ENCODE measurements around the gene CNNM2.

The CNNM2 gene

DNA sequence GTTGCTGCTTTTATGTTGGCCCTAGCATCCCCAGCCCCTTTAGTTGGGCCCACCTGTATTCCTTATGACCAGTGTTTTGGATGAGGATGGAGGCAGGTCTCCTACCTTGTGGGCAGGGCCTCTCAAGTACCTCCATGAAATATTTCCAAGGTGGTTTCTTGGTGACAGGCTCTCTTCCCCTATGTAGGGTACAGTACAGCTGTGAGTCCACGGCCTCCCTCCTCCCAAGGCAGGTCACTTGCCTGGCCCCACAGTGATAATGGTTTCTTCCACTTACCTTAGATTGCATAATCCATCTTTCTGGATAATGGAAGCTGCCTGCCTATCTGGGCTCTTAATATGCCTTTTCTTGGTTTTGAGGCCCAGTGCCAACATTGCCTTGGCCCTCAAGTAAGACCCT, 164.6 kb downstream of the CNNM2 start:
- Histone ChIP-seq H3K9ac (ENCODE audit: low read depth, low read length, poor library complexity, severe bottlenecking) (no peak overlapping the region), H3K36me3 (ENCODE audit: insufficient read depth, low read length) (peaks cover 47% of the 10 kb centered on the region; the same call in 1 of the 2 replicates), H3K79me2 (ENCODE audit: insufficient read depth, low read length) (no peaks in the 10 kb centered on the region), H3K9me2 (replicated peaks; ENCODE audit: low read depth, low read length) (no peaks in the 10 kb centered on the region), H3K27me3 (ENCODE audit: insufficient read depth, low read length, poor library complexity, severe bottlenecking) (no peaks in the 10 kb centered on the region), H3K9me3 (ENCODE audit: insufficient read depth, low read depth, low read length) (no peaks in the 10 kb centered on the region), H3F3A (ENCODE audit: low read depth) (no peaks in the 10 kb centered on the region; the same call in 1 of the 2 replicates), H3K4me2 (ENCODE audit: low read depth, low read length, poor library complexity, severe bottlenecking) (no peak overlapping the region), H4K20me1 (ENCODE audit: insufficient read depth, low read length, poor library complexity, severe bottlenecking) (no peaks in the 10 kb centered on the region), H3K4me3 (ENCODE audit: low read length, poor library complexity, severe bottlenecking) (no peak overlapping the region), H3K4me1 (ENCODE audit: insufficient read depth, low read length, poor library complexity, severe bottlenecking) (no peaks in the 10 kb centered on the region), H2AFZ (ENCODE audit: low read length) (no peak overlapping the region)
- TF ChIP-seq, protein P1, sequence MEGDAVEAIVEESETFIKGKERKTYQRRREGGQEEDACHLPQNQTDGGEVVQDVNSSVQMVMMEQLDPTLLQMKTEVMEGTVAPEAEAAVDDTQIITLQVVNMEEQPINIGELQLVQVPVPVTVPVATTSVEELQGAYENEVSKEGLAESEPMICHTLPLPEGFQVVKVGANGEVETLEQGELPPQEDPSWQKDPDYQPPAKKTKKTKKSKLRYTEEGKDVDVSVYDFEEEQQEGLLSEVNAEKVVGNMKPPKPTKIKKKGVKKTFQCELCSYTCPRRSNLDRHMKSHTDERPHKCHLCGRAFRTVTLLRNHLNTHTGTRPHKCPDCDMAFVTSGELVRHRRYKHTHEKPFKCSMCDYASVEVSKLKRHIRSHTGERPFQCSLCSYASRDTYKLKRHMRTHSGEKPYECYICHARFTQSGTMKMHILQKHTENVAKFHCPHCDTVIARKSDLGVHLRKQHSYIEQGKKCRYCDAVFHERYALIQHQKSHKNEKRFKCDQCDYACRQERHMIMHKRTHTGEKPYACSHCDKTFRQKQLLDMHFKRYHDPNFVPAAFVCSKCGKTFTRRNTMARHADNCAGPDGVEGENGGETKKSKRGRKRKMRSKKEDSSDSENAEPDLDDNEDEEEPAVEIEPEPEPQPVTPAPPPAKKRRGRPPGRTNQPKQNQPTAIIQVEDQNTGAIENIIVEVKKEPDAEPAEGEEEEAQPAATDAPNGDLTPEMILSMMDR (conservative IDR thresholded peaks at IDR 0.05; ENCODE audit: low read length), result no peak
- TF ChIP-seq EZH2phosphoT487 (IDR thresholded peaks at IDR 0.05; ENCODE audit: borderline replicate concordance), result no peak

DNA sequence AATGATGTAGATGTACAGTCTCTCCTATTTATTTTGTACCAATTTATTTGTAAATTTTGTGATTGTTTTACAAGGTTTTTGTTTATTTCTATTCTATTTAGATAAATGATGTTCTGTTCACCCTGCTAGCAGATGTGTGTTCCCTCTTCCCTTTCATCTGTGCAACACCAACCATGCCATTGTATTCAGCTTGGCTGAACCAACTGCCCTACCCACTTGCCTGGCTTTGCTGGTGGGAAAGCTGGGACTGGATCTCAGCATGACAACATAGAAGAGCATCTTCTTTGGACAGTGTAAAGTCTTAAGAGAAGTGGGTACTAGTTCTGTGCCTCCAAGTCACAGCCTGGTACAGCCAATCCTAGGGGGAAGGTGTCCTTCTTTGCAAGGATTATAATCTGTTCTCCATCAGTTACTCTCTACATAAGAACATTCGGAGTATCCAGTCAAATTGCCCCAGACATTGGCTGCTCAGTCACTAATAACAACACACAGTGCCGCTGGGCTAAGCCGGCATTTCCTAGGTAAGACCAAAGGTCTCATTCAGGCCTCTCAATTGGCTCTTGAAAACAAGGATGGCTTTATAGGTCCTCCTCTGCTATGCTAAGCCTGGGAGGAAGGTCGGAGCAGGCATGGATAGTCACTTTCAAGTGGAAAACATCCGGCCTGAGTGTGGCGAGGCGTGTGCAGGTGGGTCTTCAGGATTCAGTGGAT, 165.3 kb downstream of the CNNM2 start:
- no peaks in the 10 kb centered on the region for H3K9me3 ChIP-seq (ENCODE audit: insufficient read depth, low read depth, low read length)
- H3F3A ChIP-seq (ENCODE audit: low read depth), result no peaks in the 10 kb centered on the region; the same call in 1 of the 2 replicates
- TF ChIP-seq, protein P1 (conservative IDR thresholded peaks at IDR 0.05; ENCODE audit: low read length), result no peak
- no peak overlapping the region for H3K4me2 ChIP-seq (ENCODE audit: low read depth, low read length, poor library complexity, severe bottlenecking)
- H3K9me2 ChIP-seq (replicated peaks; ENCODE audit: low read depth, low read length), result no peaks in the 10 kb centered on the region
- no peaks in the 10 kb centered on the region for H4K20me1 ChIP-seq (ENCODE audit: insufficient read depth, low read length, poor library complexity, severe bottlenecking)
- H3K79me2 ChIP-seq (ENCODE audit: insufficient read depth, low read length), result no peaks in the 10 kb centered on the region
- H3K27me3 ChIP-seq (ENCODE audit: insufficient read depth, low read length, poor library complexity, severe bottlenecking), result no peaks in the 10 kb centered on the region
- H3K4me1 ChIP-seq (ENCODE audit: insufficient read depth, low read length, poor library complexity, severe bottlenecking), result no peaks in the 10 kb centered on the region
- H2AFZ ChIP-seq (ENCODE audit: low read length), result no peak overlapping the region
- peaks cover 54% of the 10 kb centered on the region for H3K36me3 ChIP-seq (ENCODE audit: insufficient read depth, low read length)
- H3K4me3 ChIP-seq (ENCODE audit: low read length, poor library complexity, severe bottlenecking), result no peak overlapping the region
- H3K9ac ChIP-seq (ENCODE audit: low read depth, low read length, poor library complexity, severe bottlenecking), result no peak overlapping the region

DNA sequence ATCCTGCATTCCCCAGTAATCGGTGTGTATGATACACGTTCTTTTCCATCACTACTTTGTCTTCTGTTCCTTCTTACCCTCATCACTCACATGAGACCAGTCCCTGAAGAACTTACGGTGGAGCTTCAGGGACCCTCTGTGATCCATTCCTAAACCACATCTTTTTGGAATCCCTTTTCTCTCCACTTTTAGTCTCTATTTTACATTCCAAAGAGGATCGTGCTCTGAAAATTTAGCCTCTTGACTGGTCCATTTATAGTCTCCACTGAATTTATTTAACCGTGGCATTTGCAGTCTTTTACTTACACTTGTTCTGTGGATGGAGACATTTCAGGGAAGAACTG, 165.9 kb downstream of the CNNM2 start:
- H3K4me2 ChIP-seq (ENCODE audit: low read depth, low read length, poor library complexity, severe bottlenecking), result no peak overlapping the region
- no peaks in the 10 kb centered on the region for H4K20me1 ChIP-seq (ENCODE audit: insufficient read depth, low read length, poor library complexity, severe bottlenecking)
- no peaks in the 10 kb centered on the region for H3K9me2 ChIP-seq (replicated peaks; ENCODE audit: low read depth, low read length)
- no peak for TF ChIP-seq EZH2phosphoT487 (IDR thresholded peaks at IDR 0.05; ENCODE audit: borderline replicate concordance)
- TF ChIP-seq, protein P1 (conservative IDR thresholded peaks at IDR 0.05; ENCODE audit: low read length), result no peak
- no peak overlapping the region for H3K4me3 ChIP-seq (ENCODE audit: low read length, poor library complexity, severe bottlenecking)
- no peaks in the 10 kb centered on the region for H3K4me1 ChIP-seq (ENCODE audit: insufficient read depth, low read length, poor library complexity, severe bottlenecking)
- H3K9me3 ChIP-seq (ENCODE audit: insufficient read depth, low read depth, low read length), result no peaks in the 10 kb centered on the region
- no peak overlapping the region for H2AFZ ChIP-seq (ENCODE audit: low read length)
- H3F3A ChIP-seq (ENCODE audit: low read depth), result no peaks in the 10 kb centered on the region; the same call in 1 of the 2 replicates
- H3K27me3 ChIP-seq (ENCODE audit: insufficient read depth, low read length, poor library complexity, severe bottlenecking), result no peaks in the 10 kb centered on the region
- H3K36me3 ChIP-seq (ENCODE audit: insufficient read depth, low read length), result peaks cover 59% of the 10 kb centered on the region
- H3K79me2 ChIP-seq (ENCODE audit: insufficient read depth, low read length), result no peaks in the 10 kb centered on the region
- H3K9ac ChIP-seq (ENCODE audit: low read depth, low read length, poor library complexity, severe bottlenecking), result no peak overlapping the region
